IPS-NIHi7 (cell line): Measurements from ENCODE around the gene CDC42EP3.

Experiments used
- DNase-seq: peaks from one replicate; pipeline ENCODE4 v3.0.0; 2012; ENCODE audit warnings: mixed read lengths; ENCODE audit errors: extremely low spot score

Gene CDC42EP3

GRCh38 chr2:37619230-37619958 is 52.0 kb downstream of the CDC42EP3 start:
- no peak for DNase-seq

- DNase-seq, result no peak
Measured at GRCh38 chr2:37618326-37618725, 53.1 kb downstream of the CDC42EP3 start.

- no peak for DNase-seq
Measured at GRCh38 chr2:37617119-37617892, 54.1 kb downstream of the CDC42EP3 start.

- DNase-seq, result no peak
Measured at GRCh38 chr2:37616677-37617005, 54.8 kb downstream of the CDC42EP3 start.

- DNase-seq, result no peak
Measured at GRCh38 chr2:37615804-37616676, 55.4 kb downstream of the CDC42EP3 start.

- no peak for DNase-seq
Measured at GRCh38 chr2:37614061-37614738, 57.2 kb downstream of the CDC42EP3 start.

GRCh38 chr2:37612382-37612781 is 59.1 kb downstream of the CDC42EP3 start:
- DNase-seq, result no peak

- no peak for DNase-seq
Measured at GRCh38 chr2:37610638-37611289, 60.7 kb downstream of the CDC42EP3 start.

- DNase-seq, result no peak
Measured at GRCh38 chr2:37609782-37610181, 61.7 kb downstream of the CDC42EP3 start.

- no peak for DNase-seq
Measured at GRCh38 chr2:37604716-37605115, 66.7 kb downstream of the CDC42EP3 start.

- no peak for DNase-seq
Measured at GRCh38 chr2:37602702-37603101, 68.7 kb downstream of the CDC42EP3 start.

- no peak for DNase-seq
Measured at GRCh38 chr2:37602040-37602439, 69.4 kb downstream of the CDC42EP3 start.

GRCh38 chr2:37601569-37601968 is 69.9 kb downstream of the CDC42EP3 start:
- DNase-seq, result no peak

GRCh38 chr2:37600735-37601134 is 70.7 kb downstream of the CDC42EP3 start:
- DNase-seq, result no peak

GRCh38 chr2:37599688-37600525 is 71.5 kb downstream of the CDC42EP3 start:
- no peak for DNase-seq

- no peak for DNase-seq
Measured at GRCh38 chr2:37593694-37594093, 77.7 kb downstream of the CDC42EP3 start.

- no peak for DNase-seq
Measured at GRCh38 chr2:37593024-37593423, 78.4 kb downstream of the CDC42EP3 start.
